ENCODE results near the gene ME3. TPM values are rescaled to one million over a fixed set of nuclear protein-coding genes. Genes with fewer than 3 reads are reported as not detected.

Gene ME3
- total RNA-seq, 1 experiment from 2014 or later = 14.2 TPM

GRCh38 chr11:86509588-86509974 lies 162.8 kb downstream of the ME3 start:
- CTCF ChIA-PET = interaction anchor here (0.5 to 1.0 kb wide), 2 partner anchors 8 to 25 kb away, joined by 3 read pairs; no protein-coding TSS in a partner anchor
- no TSS peak for BruUV-seq (replicated peaks)
- Mint-ChIP-seq H3K4me1 (ENCODE audit: low read depth, unreplicated experiment) (no peaks in the 10 kb centered on the region), H3K27me3 (ENCODE audit: unreplicated experiment) (no peaks in the 10 kb centered on the region), H3K27ac (ENCODE audit: unreplicated experiment) (no peak overlapping the region), H3K9me3 (ENCODE audit: low read depth, unreplicated experiment) (no peaks in the 10 kb centered on the region), H3K4me3 (ENCODE audit: low read depth, unreplicated experiment) (no peak overlapping the region), H3K36me3 (ENCODE audit: insufficient read depth, unreplicated experiment) (no peaks in the 10 kb centered on the region)
- intact Hi-C loops (cut with micrococcal nuclease; ENCODE audit: unreplicated experiment) = no loop called here
- DNase-seq = no peak
- no peak for TF ChIP-seq CTCF (IDR thresholded peaks at IDR 0.05; ENCODE audit: unreplicated experiment)

DNA sequence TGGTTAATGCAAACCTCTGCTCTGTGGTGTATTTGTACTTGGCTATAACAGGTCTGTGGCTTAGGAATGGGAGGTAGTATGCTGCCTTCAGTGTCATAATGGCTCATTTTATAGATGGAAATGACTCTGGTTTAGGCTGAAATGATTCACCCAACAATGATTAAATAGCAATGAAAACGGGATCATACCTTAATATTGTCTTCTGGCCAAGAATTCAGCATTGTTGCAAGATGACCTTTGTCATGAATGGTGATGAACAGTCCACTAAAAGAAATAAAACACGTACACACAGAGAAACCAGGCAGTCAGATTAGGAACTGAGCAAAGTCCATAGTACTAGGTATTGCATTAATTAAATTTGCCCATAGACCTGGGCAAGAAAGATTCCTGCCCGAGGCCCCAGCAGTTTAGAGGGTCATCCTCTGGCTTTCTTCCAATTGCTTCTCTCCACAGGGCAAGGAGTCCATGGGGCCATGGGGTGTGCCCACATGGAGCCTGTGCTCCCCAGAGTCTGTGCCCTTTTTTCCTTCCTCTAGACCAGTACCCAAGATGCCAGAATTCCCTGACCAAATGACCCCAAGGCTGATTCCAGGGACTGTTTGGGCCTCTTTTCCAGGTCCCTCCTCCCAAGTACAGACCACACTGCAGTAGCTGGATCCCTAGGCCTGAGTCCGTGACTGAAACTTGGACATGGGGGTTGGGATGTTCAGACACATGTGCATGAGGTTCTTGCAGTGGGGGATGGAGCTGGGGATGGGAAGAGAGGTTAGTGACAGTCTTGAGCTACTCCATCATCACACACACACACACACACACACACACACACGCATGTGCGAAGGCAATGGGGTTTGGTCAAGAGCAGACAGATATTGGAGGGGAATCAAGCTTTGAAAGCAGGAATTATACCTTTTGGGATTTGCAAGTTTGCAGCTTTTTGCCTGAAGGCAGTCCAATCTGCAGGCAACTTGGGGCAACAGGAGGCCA lies 163.5 kb downstream of the ME3 start:
- Mint-ChIP-seq H3K27ac (ENCODE audit: unreplicated experiment) (no peak overlapping the region), H3K4me1 (ENCODE audit: low read depth, unreplicated experiment) (no peaks in the 10 kb centered on the region), H3K9me3 (ENCODE audit: low read depth, unreplicated experiment) (no peaks in the 10 kb centered on the region), H3K27me3 (ENCODE audit: unreplicated experiment) (no peaks in the 10 kb centered on the region), H3K36me3 (ENCODE audit: insufficient read depth, unreplicated experiment) (no peaks in the 10 kb centered on the region), H3K4me3 (ENCODE audit: low read depth, unreplicated experiment) (no peak overlapping the region)
- TF ChIP-seq CTCF (IDR thresholded peaks at IDR 0.05; ENCODE audit: unreplicated experiment) = no peak
- no TSS peak for BruUV-seq (replicated peaks)
- intact Hi-C loops (cut with micrococcal nuclease; ENCODE audit: unreplicated experiment) = no loop called here
- no peak for DNase-seq
- CTCF ChIA-PET = interaction anchor here (0.5 to 1.0 kb wide), 2 partner anchors 9 to 25 kb away, joined by 3 read pairs; no protein-coding TSS in a partner anchor

- no peak overlapping the region for H3K27ac Mint-ChIP-seq (ENCODE audit: unreplicated experiment)
- CTCF ChIA-PET = no interaction called here
- H3K9me3 Mint-ChIP-seq (ENCODE audit: low read depth, unreplicated experiment) = no peaks in the 10 kb centered on the region
- no peaks in the 10 kb centered on the region for H3K4me1 Mint-ChIP-seq (ENCODE audit: low read depth, unreplicated experiment)
- DNase-seq = no peak
- intact Hi-C loops (cut with micrococcal nuclease; ENCODE audit: unreplicated experiment) = no loop called here
- no peaks in the 10 kb centered on the region for H3K36me3 Mint-ChIP-seq (ENCODE audit: insufficient read depth, unreplicated experiment)
- BruUV-seq (replicated peaks) = no TSS peak
- no peak for TF ChIP-seq CTCF (IDR thresholded peaks at IDR 0.05; ENCODE audit: unreplicated experiment)
- no peak overlapping the region for H3K4me3 Mint-ChIP-seq (ENCODE audit: low read depth, unreplicated experiment)
- H3K27me3 Mint-ChIP-seq (ENCODE audit: unreplicated experiment) = no peaks in the 10 kb centered on the region
These were observed 165.1 kb downstream of the ME3 start for GRCh38 chr11:86507249-86507845.

- no peaks in the 10 kb centered on the region for H3K36me3 Mint-ChIP-seq (ENCODE audit: insufficient read depth, unreplicated experiment)
- intact Hi-C loops (cut with micrococcal nuclease; ENCODE audit: unreplicated experiment) = no loop called here
- CTCF ChIA-PET = no interaction called here
- no peak overlapping the region for H3K27ac Mint-ChIP-seq (ENCODE audit: unreplicated experiment)
- H3K27me3 Mint-ChIP-seq (ENCODE audit: unreplicated experiment) = no peaks in the 10 kb centered on the region
- no peak for DNase-seq
- no peaks in the 10 kb centered on the region for H3K9me3 Mint-ChIP-seq (ENCODE audit: low read depth, unreplicated experiment)
- TF ChIP-seq CTCF (IDR thresholded peaks at IDR 0.05; ENCODE audit: unreplicated experiment) = no peak
- no peak overlapping the region for H3K4me3 Mint-ChIP-seq (ENCODE audit: low read depth, unreplicated experiment)
- no peaks in the 10 kb centered on the region for H3K4me1 Mint-ChIP-seq (ENCODE audit: low read depth, unreplicated experiment)
- no TSS peak for BruUV-seq (replicated peaks)
These were observed 166.2 kb downstream of the ME3 start for GRCh38 chr11:86506235-86506634.
